GM12872 (cell line): ENCODE data around the gene SHROOM3.

Experiments used
- CTCF ChIP-seq: IDR thresholded peaks from 3 replicates; pipeline ENCODE4 v1.5.1; 2011; ENCODE audit warnings: low read depth, mild to moderate bottlenecking, low read length, moderate library complexity; ENCODE audit not compliant: insufficient read depth

Gene SHROOM3

GRCh38 chr4:76762137-76763130 is 327.4 kb downstream of the SHROOM3 start:
- no peak for TF ChIP-seq CTCF

- no peak for TF ChIP-seq CTCF
Measured at GRCh38 chr4:76764251-76764650, 329.2 kb downstream of the SHROOM3 start.

GRCh38 chr4:76765473-76766183 is 330.6 kb downstream of the SHROOM3 start:
- no peak for TF ChIP-seq CTCF

- TF ChIP-seq CTCF, result no peak
Measured at GRCh38 chr4:76767983-76768382, 333.0 kb downstream of the SHROOM3 start.

GRCh38 chr4:76772498-76773106 is 337.6 kb downstream of the SHROOM3 start:
- no peak for TF ChIP-seq CTCF

GRCh38 chr4:76773766-76774165 is 338.7 kb downstream of the SHROOM3 start:
- no peak for TF ChIP-seq CTCF
